Activated CD4-positive, alpha-beta T cell treated with anti-CD3 and anti-CD28 coated beads, Interleukin-2, Interleukin-6, amounts not matched to agents 100 ng/mL and 50 ng/mL, durations not matched to agents 16 hours and 8 hours (primary cell): ENCODE results near the gene HSD3B7.
"Not testable (repeated sequence)": the region's sequence is repeated elsewhere in the genome, so short reads cannot be mapped to it uniquely, and the experiment has no call there.

Source experiments
- DNase-seq: peaks from one replicate; pipeline ENCODE4 v3.0.0-alpha.2; 2020

The HSD3B7 gene

GRCh38 chr16:31002250-31002700 is 17.3 kb downstream of the HSD3B7 start:
- no peak for DNase-seq

- DNase-seq: no peak
These were observed 17.9 kb downstream of the HSD3B7 start for GRCh38 chr16:31002862-31003341.

- no peak for DNase-seq
These were observed 18.7 kb downstream of the HSD3B7 start for GRCh38 chr16:31003744-31004143.

DNA sequence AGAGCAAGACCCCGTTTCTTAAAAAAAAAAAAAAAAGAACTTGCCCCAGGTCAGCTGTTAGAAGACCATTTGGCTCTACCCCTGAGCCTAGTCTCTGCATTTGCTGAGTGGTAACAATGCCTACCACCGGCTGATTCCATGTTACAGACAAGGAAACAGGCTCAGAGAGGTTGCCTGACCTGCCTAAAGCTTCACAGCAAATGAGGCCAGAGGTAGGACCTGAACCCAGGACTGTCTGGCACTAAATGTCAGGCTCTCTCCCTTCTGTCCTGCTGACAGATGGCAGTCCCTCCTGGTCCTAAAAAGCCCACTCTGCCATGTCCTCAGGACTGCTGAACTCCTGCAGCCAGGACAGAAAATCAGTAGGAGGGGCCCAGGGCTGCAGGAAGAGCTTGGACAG is 19.7 kb downstream of the HSD3B7 start:
- no peak for DNase-seq

DNA sequence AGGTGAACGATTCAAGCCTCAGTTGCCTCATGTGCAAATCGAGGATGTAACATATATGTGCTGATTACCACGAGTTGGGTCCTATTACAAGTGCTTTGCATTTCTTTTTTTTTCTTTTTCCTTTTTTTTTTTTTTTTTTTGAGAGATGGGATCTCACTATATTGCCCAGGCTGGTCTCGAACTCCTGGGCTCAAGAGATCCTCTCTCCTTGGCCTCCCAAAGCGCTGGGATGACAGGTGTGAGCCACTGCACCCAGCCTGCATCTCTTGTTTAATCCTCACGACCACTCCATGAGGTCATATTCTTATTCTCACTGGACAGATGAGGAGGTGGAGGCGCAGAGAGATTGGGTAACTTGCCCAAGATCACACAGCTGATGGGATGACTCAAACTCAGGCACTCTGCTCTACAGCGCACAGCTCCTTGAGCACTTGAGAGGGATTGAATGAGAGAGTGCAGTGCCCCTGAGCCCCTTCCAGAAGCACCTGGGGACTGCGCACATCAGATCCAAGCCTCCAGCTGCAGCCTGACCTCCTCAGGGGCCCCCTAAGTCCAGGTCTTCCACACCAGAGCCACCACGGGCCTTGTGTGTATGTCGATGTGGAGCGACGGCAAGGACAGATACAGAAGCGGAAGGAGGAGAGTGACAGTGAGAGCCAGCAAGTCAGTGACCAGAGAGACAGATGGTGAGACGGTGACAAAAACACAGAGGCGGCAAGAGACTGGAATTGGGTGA is 20.5 kb downstream of the HSD3B7 start:
- no peak for DNase-seq

- no peak for DNase-seq
These were observed 21.0 kb downstream of the HSD3B7 start for GRCh38 chr16:31006086-31006385.

GRCh38 chr16:31006589-31006988 is 21.6 kb downstream of the HSD3B7 start:
- DNase-seq: no peak

DNA sequence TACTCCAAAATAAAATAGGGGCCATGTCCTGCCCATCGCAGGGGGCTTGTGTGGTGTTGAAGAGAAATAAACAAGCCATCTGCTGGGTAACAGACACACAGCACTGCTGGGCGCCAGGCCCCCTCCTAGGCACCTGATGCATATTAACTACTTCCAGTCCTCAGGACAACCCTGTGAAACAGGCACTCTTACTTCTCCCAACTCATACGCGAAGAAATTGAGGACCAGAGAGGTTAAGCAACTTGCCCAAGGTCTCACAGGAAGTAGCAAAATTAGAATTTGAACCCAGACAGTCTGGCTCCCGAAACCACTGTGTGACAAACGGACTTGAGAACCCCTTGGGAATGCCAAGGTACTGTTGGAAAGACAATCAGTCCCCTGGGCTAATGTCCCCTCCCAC is 22.7 kb downstream of the HSD3B7 start:
- no peak for DNase-seq

- no peak for DNase-seq
These were observed 23.1 kb downstream of the HSD3B7 start for GRCh38 chr16:31008149-31008548.

DNA sequence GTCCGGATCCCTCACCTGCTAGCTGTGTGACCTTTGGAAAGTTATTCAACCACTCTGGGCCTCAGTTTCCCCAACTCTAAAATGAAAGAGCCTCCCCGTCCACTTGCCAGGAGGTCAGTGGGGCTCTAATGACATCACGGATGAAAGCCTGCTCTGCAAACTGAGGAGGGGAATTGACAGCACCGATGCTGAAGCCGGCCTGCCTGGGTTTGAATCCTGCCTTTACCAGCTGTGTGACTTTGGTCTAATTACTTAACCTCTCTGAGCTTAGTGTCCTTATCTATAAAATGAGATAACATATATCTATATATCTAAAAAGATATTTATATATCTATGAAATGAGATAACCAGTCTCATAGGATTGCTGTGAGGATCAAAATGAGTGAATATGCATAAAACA is 23.5 kb downstream of the HSD3B7 start:
- no peak for DNase-seq

GRCh38 chr16:31009120-31009519 is 24.1 kb downstream of the HSD3B7 start:
- DNase-seq: no peak

GRCh38 chr16:31009894-31010584 is 25.0 kb downstream of the HSD3B7 start:
- no peak for DNase-seq

- DNase-seq: no peak
These were observed 25.7 kb downstream of the HSD3B7 start, which contains the start of gene STX1B for GRCh38 chr16:31010585-31011325. STX1B (minus strand) TSS chr16:31010638; CDS start chr16:31010396, 242 bp downstream.

- not testable (repeated sequence) for DNase-seq
These were observed 26.8 kb downstream of the HSD3B7 start for GRCh38 chr16:31011815-31012214.

DNA sequence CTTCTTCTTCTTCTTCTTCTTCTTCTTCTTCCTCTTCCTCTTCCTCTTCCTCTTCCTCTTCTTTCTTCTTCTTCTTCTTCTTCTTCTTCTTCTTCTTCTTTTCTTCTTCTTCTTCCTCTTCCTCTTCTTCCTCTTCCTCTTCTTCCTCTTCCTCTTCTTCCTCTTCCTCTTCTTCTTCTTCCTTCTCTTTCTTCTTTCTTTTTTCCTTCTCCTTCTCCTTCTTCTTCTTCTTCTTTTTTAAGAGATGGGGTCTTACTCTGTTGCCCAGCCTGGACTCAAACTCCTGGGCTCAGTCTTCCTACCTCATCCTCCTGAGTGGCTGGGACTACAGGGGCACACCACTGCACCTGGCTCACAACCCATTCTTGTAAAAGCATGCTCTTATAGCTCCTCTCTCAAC is 28.3 kb downstream of the HSD3B7 start:
- DNase-seq: not testable (repeated sequence)

DNA sequence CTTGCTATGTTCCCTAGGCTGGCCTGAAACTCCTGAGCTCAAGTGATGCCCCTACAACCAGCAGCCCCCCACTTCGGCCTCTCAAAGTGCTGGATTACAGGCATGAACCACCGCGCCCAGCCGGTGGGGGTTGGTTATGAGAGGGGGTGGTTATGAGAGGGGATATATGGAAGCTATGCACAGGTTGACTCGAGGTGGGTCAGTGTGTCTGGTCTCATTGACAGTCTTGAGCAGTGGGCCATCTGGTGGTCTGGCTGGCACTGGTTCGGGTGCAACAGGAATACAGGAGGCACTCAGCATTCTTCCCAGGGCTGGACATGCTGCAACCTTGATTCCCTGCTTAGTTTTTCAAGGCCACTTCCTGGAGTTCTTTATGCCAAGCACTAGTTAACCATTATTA is 31.0 kb downstream of the HSD3B7 start:
- no peak for DNase-seq

- not testable (repeated sequence) for DNase-seq
These were observed 32.7 kb downstream of the HSD3B7 start for GRCh38 chr16:31017756-31018155.

DNA sequence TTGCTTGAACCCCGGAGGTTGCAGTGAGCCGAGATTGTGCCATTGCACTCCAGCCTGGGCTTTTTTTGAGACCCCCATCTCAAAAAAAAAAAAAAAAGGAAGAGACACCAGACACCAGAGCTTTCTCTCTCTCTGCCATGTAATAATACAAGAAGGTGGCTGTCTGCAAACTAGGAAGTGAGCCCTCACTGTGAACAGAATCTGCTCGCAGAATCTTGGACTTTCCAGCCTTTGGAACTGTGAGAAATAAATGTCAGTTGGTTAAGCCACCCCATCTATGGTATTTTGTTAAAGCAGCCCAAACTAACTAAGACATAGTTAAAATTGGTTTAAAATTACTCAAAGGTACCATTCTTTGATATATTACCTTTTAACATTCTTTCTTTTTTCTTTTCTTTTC is 35.5 kb downstream of the HSD3B7 start:
- DNase-seq: no peak

DNA sequence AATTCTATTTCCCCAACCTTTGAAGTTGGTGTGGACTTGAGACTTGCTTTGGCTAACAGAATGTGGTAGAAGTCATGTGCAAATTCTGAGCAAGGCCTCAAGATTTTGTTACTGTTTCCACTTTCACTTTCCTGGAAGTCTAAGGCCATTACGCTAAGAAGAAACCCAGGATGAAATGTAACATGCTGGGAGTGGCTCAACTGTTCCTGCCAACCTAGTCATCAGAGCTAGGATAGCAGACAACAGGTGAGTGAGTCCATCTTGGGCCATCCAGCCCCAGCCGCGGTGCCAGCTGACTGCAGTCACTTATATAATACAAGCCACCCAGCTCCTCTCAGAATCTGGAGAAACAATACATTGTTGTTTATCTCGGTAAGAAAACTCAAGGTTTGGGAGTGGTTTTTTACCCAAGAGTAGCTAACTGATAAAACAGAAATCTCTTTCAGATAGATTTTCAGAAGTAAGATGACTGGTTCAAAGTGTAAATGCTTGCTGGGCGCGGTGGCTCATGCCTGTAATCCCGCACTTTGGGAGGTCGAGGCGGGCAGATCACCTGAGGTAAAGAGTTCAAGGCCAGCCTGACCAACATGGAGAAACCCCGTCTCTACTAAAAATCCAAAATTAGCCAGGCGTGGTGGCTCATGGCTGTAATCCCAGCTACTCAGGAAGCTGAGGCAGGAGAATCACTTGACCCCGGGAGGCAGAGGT is 37.7 kb downstream of the HSD3B7 start:
- no peak for DNase-seq

GRCh38 chr16:31023252-31023602 is 38.2 kb downstream of the HSD3B7 start:
- DNase-seq: no peak

DNA sequence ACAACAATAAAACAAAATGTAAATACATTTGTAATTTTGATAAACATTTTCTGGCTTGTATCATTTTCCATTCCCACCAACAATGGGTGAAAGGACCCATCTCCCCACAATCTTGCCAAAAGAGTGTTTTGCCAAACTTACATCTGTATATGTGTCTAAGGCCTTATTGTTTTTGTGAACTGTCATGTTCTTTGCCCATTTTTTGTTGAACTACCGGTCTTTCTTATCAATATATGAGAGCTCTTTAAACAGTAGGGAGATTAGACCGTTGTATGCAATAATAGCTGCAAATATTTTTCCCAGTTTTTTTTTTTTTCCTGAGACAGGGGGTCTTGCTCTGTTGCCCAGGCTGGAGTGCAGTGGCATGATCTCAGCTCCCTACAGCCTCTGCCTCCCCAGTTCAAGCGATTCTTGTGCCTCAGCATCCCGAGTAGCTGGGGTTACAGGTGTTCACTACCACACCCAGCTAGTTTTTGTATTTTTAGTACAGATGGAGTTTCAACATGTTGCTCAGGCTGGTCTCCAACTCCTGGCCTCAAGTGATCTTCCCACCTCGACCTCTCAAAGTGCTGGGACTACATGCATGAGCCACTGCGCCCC is 38.7 kb downstream of the HSD3B7 start:
- DNase-seq: no peak

DNA sequence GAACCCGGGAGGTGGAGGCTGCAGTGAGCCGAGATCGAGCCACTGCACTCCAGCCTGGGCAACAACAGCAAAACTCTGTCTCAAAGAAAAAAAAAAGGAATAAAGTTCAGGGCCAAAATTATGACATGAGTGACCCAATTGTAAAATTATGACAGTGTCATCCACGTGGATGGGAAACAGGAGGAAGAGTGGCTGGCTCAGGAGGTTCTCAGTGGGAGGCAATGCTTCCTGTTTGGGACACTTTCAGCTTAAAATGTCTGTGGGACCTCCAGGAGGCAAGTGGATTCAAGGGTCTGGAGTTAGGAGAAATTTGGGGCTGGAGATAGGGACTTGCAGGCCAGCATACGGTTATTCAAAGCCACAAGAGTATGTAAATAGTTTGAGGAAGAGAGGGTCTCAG is 40.3 kb downstream of the HSD3B7 start:
- DNase-seq: no peak

DNA sequence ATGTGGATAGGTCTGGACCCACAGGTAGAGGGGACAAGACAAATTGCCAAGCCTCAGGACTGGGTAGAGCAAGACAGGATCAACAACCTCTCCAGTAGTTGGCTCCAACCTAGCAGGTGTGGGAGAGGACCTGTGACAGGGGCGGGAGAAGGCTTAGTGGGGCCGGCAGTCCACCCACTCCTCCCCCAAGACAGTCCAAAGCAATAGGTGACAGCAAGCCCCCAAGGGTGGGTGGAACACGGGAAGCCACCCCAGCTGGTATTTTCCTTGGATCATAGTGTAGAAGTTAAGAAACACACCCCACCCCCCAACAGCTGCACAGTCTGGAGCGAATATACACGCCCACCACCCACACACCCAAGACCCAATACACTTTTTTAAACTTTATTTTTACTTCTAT is 44.3 kb downstream of the HSD3B7 start:
- no peak for DNase-seq
